ENCODE data around the gene RAD51B.

DNA sequence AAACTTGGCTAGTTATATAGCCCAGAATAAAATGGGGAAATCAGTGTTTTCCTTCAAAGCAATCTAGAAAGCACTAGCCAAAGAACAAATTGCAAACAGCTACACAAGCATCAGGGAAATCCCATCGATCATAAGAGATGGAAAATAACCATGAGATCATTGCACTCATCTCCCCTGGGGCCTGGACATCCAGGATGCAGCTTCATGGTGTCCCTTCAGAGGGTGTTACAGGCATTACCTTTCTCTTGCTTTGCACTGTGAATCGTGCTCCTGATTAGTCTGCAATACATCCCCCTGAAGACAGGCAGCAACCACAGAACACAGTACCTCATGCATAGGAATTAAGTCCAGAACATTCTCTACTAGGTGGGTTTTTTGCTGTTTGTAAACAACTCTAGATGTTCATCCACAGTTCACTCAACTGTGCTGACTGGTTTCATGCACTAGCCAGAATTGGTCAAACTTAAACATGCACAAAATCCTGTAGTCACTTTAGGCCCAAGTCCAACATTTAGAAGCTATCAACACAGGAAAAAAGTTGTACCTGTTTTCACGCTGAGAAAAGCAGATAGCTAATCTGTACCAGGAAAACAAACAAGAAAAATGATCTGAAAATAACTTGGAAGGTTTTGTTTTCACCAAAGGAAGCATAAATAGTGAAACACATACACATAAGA lies 853.2 kb downstream of the RAD51B start:
- TF ChIP-seq SMC3 (conservative IDR thresholded peaks at IDR 0.05; ENCODE audit: insufficient read depth, low read depth, low read length) (no peak), ZSCAN32 (CRISPR knock-in tag; IDR thresholded peaks at IDR 0.05) (no peak), RBFOX2 (IDR thresholded peaks at IDR 0.05; ENCODE audit: low read depth, low read length) (no peak), CCAR2 (IDR thresholded peaks at IDR 0.05; ENCODE audit: low read depth, low read length) (no peak), SNIP1 (IDR thresholded peaks at IDR 0.05; ENCODE audit: low read depth) (no peak), HDGF (IDR thresholded peaks at IDR 0.05) (no peak), DACH1 (IDR thresholded peaks at IDR 0.05; ENCODE audit: partially characterized antibody) (no peak)
- TF ChIP-seq, protein P1, sequence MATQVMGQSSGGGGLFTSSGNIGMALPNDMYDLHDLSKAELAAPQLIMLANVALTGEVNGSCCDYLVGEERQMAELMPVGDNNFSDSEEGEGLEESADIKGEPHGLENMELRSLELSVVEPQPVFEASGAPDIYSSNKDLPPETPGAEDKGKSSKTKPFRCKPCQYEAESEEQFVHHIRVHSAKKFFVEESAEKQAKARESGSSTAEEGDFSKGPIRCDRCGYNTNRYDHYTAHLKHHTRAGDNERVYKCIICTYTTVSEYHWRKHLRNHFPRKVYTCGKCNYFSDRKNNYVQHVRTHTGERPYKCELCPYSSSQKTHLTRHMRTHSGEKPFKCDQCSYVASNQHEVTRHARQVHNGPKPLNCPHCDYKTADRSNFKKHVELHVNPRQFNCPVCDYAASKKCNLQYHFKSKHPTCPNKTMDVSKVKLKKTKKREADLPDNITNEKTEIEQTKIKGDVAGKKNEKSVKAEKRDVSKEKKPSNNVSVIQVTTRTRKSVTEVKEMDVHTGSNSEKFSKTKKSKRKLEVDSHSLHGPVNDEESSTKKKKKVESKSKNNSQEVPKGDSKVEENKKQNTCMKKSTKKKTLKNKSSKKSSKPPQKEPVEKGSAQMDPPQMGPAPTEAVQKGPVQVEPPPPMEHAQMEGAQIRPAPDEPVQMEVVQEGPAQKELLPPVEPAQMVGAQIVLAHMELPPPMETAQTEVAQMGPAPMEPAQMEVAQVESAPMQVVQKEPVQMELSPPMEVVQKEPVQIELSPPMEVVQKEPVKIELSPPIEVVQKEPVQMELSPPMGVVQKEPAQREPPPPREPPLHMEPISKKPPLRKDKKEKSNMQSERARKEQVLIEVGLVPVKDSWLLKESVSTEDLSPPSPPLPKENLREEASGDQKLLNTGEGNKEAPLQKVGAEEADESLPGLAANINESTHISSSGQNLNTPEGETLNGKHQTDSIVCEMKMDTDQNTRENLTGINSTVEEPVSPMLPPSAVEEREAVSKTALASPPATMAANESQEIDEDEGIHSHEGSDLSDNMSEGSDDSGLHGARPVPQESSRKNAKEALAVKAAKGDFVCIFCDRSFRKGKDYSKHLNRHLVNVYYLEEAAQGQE (IDR thresholded peaks at IDR 0.05; ENCODE audit: borderline replicate concordance) = no peak
- TF ChIP-seq, protein P1 (CRISPR knock-in tag; IDR thresholded peaks at IDR 0.05; ENCODE audit: low read depth) = no peak

All from K562 (cell line).